ENCODE data around the gene PHF12.

Gene PHF12

GRCh38 chr17:28856028-28856574 is 95.2 kb downstream of the PHF12 start:
- FAIRE-seq, result no peak

DNA sequence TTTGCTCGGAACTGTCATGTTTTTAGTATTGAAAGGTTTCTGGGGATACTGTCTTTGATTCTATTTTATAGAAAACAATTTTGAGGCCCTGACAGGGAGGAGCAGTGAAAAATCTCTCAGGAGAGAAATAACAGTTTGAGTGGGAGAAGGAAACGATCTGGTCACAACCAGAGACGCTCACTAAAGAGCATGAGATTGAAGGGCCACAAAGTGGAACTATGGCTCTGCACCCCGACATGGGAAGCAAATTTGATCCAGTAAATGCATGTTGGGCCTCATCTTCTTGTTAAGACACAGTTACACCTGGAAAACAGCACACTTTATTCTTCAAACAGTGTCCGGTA is 96.0 kb downstream of the PHF12 start:
- no peak for FAIRE-seq
